A172 (cell line): ENCODE measurements around the gene MINDY2. TPM values are rescaled to one million over a fixed set of nuclear protein-coding genes. Genes with fewer than 3 reads are reported as not detected.
A peak's percentile ranks its signal among the peaks of the same experiment; 100 is the strongest.
"Not testable (repeated sequence)": the region's sequence is repeated elsewhere in the genome, so short reads cannot be mapped to it uniquely, and the experiment has no call there.

Experiments
- DNase-seq: peaks from one replicate; pipeline ENCODE4 v3.0.0-alpha.2; 2015; ENCODE audit warnings: low spot score
- total RNA-seq: library from RNA; depleted of rRNA; stranded (reverse); fragments of >200 nt; shearing (Covaris generic); gene quantifications from 2 replicates; pipeline ENCODE4 v1.2.3, GENCODE V29; 2014

Gene MINDY2
- total RNA-seq, 1 experiment from 2014 or later, result 6.3 TPM

DNA sequence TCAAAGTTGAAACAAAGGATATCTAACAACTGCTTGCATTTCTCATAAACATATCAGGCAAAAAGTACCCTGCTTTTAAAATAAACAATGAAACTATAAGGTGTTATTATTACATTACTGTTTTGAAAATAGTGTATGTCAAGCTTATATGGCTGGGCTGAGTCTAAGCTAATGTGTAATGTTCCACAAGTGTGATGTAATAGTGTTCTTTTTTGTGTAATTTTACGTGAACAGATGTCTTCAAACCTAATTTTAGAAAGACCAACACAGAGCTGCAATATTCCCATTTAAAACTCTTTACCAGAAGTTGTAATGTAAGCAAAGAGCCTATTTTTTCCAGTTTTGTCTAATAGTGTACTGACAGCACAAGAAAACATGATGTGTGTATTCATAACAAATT is 34.0 kb downstream of the MINDY2 start:
- DNase-seq, result no peak

DNA sequence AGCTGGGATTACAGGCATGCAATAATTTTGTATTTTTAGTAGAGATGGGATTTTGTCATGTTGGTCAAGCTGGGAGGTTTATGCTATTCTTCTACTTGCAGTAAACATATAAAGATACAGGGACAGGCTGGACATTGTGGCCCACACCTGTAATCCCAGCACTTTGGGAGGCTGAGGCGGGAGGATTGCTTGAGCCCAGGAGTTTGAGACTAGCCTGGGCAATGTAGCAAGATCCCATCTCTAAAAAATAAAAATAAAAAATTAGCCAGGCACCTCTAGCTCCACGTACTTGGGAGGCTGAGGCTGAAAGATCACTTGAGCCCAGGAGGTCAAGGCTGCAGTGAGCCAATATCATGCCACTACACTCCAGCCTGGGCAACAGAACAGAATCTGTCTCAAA is 52.2 kb downstream of the MINDY2 start:
- DNase-seq, result not testable (repeated sequence)

DNA sequence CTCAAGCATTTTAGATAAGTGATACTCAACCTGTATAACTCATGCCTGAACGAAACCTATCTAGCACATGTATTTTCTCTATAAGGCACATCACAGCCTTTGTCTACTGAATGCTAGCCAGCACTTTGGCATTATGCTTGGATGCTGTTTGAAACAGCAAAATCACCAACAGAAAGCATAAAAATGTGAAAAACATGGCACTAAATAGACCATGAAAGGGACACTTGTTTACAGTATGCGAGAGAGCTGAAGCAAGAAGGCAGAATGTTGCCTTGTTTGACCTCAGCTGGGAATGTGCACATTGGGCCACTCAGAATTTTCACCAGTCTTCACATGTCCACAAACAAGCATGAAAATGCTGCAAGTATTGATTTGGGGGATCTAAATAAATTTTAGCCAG is 59.5 kb downstream of the MINDY2 start:
- no peak for DNase-seq

GRCh38 chr15:58833681-58834426 is 62.8 kb downstream of the MINDY2 start:
- DNase-seq, result not testable (repeated sequence)

DNA sequence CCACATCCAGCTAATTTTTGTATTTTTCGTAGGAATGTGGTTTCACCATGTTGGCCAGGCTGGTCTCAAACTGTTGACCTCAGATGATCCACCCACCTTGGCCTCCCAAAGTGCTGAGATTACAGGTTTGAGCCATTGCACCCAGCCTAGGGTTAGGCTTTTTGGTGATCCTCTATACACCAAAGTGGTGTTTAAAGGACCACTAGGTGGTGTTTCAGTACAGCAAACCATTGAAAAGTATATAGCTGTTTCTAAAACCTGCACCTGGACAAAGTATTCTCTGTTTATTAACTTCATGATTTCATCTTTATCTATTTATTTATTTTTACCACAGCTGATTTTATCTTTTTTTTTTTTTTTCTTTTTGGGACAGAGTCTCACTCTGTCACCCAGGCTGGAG is 68.4 kb downstream of the MINDY2 start:
- DNase-seq, result peak; percentile 6

GRCh38 chr15:58840048-58840447 is 68.9 kb downstream of the MINDY2 start:
- no peak for DNase-seq

DNA sequence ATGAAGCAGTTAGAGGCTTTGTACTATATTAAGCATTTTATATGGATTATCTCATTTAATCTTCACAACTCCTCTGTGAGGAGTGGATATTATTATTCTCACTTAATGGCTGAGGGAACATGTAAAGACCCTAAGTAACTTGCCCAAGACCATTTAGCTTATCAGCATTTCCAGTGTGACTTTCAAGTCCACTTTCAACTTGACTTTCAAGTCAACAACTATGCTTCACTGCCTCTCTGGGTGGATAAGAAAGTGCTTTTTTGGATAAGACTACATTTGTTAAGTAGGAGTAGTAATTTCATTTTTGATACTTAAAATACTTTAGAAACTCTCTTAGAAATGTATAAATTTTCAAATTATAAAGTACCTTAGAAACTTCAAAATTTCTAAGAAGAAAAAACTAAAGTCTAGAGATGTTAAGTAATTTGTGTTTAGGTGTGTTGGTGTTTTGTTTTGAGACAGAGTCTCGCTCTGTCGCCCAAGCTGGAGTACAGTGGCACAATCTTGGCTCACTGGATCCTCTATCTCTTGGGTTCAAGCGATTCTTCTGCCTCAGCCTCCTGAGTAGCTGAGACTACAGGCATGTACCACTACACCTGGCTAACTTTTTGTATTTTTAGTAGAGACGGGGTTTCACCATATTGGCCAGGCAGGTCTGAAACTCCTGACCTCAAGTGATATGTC is 71.8 kb downstream of the MINDY2 start:
- DNase-seq, result no peak

- not testable (repeated sequence) for DNase-seq
These were observed 80.1 kb downstream of the MINDY2 start for GRCh38 chr15:58851205-58851604.

DNA sequence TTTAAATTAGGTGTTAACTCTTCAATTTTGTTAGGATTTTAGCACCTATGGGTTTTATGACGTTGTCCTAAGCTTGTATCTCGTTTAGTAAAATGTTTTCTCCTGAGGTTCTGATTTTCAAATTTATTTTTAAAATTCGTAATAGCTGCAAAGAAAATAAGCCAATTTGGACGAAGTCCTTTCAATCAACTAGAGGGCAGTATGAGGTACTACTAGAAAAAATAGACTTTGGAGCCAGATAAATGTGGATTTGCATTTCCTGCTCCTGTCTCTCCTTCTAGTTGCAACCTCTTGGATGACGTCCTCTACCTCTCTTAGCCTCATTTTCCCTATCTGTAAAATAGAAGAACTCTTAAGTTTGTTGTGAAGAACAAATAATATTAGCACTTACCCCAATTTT is 81.2 kb downstream of the MINDY2 start:
- DNase-seq, result no peak

GRCh38 chr15:58854593-58854992 is 83.5 kb downstream of the MINDY2 start:
- DNase-seq, result no peak

DNA sequence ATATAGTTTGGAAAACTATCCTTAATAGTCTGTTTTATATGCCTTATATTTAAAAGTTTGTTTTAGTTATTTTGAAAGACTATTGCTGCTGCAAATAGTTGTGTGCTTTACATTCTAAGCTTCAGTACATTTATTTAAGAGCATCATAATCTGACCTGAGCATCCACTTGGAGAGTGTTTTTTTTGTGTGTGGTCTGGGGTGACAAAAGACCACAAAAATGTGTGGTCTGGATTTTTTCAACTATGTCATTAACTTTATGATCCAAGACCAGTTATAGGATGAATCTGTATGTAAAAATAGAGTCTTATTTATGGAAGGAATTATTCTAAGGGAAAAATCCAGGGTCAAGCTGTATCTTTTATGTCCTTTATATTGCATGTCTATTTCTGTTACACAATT is 85.0 kb downstream of the MINDY2 start:
- no peak for DNase-seq

- not testable (repeated sequence) for DNase-seq
These were observed 85.5 kb downstream of the MINDY2 start for GRCh38 chr15:58856621-58857020.

- no peak for DNase-seq
These were observed 91.2 kb downstream of the MINDY2 start for GRCh38 chr15:58862326-58862725.

DNA sequence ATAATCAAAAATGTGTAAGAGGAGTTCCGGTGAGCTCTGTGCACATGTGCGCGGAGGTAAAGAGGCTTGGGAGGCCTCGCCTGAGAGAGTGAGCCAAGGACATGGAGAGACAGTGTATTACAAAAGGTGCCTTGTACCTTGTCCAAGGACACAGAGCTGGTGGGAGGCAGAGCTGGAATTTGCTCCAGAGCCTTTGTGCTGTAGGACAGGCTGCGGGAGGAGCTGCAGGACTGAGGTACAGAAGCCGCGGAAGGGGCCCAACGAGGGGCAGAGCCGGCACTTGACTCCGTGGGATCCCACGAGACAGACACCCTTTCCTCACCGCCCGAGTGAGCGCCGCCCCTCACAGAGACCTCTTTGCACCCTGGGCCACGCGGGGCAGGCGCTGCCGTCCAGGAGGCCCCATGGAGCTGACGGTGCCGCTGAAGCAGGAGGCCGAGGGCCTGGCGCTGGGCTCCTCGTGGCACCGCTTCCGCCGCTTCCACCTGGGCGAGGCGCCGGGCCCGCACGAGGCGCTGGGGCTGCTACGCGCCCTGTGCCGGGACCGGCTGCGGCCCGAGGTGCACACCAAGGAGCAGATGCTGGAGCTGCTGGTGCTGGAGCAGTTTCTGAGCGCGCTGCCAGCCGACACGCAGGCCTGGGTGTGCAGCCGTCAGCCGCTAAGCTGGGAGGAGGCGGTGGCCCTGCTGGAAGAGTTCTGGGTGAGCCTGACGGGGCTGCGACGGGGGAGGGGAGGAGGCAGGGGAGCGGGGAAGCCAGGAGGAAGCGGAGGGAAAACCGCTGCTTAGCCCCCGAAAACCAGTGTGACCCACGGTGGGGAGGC is 93.7 kb downstream of the MINDY2 start:
- DNase-seq, result no peak

DNA sequence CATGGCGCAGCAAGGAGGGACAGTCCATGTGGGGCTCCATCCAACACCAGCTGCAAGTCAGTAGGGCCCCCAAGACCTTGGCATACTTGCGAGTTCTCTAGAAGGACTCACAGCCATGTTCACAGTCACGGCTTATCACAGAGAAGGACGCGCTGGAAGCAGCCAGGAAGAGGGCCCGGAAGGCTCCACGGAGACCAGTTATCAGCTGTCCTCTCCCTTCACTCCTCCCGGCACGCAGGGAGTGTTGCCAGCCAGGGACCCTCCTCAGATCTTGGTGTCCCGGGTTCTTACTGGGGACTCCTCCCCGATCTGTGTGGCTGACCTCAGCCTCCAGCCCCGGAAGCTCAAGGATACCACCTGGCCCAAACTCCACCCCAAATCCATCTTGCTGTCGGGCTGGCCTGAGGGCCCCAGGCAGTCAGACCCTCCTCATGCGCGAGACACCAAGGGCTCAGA is 94.4 kb downstream of the MINDY2 start:
- no peak for DNase-seq

GRCh38 chr15:58867926-58868325 is 96.8 kb downstream of the MINDY2 start:
- no peak for DNase-seq

DNA sequence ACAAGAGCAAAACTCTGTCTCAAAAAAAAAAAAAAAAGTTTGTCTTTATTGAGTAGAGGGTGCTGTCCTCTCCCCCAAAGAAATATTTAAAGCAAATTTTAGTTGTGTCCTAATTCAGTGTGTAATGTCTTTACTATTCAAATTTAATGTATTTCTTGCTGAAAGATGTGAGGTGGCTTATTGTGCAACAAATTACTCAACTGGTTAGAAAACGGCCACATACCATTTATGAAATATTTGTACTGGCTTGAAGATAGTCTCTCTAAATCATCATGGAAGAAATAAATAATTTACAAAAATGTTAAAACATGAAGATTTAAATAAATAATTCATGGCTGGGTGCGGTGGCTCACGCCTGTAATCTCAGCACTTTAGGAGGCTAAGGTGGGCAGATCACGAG is 99.3 kb downstream of the MINDY2 start:
- no peak for DNase-seq

GRCh38 chr15:58873267-58873666 is 102.2 kb downstream of the MINDY2 start:
- peak; percentile 37 for DNase-seq

DNA sequence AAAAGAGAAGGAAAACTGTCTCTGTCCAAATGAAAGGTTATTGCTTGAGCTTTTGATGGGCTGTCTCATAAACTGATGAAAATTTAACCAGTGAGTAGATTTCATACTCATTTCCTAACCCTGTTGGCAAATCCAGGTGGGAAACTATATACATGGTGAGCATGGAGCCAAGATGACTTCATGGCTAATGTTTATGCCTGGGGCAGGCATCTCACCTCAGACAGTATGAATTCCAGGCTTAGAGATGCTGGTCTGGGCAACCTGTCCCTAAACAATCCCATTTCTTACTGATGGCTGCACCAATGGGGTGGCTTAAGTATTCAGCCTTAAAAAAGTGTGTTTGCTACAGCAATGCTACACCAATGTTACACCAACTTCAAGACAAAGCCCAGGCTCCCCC is 104.2 kb downstream of the MINDY2 start:
- no peak for DNase-seq

- DNase-seq, result no peak
These were observed 105.4 kb downstream of the MINDY2 start for GRCh38 chr15:58876306-58877106.

DNA sequence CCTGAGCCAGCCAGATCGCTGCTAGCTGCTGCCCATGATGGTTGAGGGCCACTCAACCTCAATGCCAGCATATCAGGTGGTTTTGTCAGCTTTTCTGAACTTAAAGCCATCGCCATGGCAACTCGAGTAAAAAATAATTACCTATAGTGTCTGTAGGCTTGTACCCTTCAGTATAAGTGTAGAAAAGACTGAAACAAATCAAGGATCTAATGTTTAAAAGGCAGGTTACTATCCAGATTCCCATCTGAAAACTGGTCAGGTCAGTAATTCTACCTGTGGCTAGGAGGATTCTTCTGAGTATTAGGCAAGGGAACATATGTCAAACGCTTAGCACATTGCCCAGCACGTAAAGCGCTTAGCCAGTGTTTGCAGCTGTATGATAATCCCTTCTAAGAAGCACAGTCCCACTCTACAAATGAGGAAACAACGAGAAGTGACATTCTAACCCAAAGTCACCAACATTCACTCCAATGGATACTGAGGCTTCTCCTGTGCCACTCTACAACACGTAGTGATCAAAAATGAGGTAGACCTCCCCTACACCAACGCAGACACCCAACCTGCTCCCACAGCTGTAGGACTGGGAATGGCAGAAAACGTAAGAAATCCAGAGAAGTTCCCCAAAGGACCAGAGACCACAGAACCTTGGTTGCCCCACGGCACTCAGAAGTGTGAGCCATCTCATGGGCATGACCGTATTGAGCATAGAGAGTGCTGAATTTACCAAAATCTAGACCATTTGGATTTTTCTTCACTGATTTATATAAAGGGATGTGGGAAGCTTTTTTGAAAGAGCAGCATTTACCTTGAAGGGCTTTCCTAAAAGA is 107.1 kb downstream of the MINDY2 start:
- no peak for DNase-seq
